Inflammatory macrophage treated with lipopolysaccharide for 1 hour (primary cell): ENCODE results near the gene NMRK1.

Experiments used
- DNase-seq, 2 donors: peaks; one replicate each; pipeline ENCODE4 v3.0.0-alpha.2; 2020 to 2022

The NMRK1 gene

GRCh38 chr9:75054368-75055001 is 33.5 kb downstream of the NMRK1 start:
- DNase-seq = peak in 1 of 2 donors; percentile 2

GRCh38 chr9:75053869-75054268 is 34.1 kb downstream of the NMRK1 start:
- no peak for DNase-seq

GRCh38 chr9:75051285-75051684 is 36.7 kb downstream of the NMRK1 start:
- DNase-seq = no peak

GRCh38 chr9:75047506-75047905 is 40.4 kb downstream of the NMRK1 start:
- DNase-seq = no peak

GRCh38 chr9:75046725-75047345 is 41.1 kb downstream of the NMRK1 start:
- DNase-seq = no peak

- no peak for DNase-seq
Measured at GRCh38 chr9:75041041-75041440, 46.9 kb downstream of the NMRK1 start.

GRCh38 chr9:75039801-75040200 is 48.2 kb downstream of the NMRK1 start:
- no peak for DNase-seq

GRCh38 chr9:75039009-75039408 is 48.9 kb downstream of the NMRK1 start:
- DNase-seq = no peak

- DNase-seq = no peak
Measured at GRCh38 chr9:75036793-75037192, 51.2 kb downstream of the NMRK1 start.

- DNase-seq = no peak
Measured at GRCh38 chr9:75033791-75034473, 54.0 kb downstream of the NMRK1 start.

- peak; percentile 36 to 44 for DNase-seq
Measured at GRCh38 chr9:75027187-75028107, 60.5 kb downstream of the NMRK1 start.

- no peak for DNase-seq
Measured at GRCh38 chr9:75023846-75024245, 64.1 kb downstream of the NMRK1 start.

- DNase-seq = no peak
Measured at GRCh38 chr9:75019654-75020053, 68.3 kb downstream of the NMRK1 start.

- no peak for DNase-seq
Measured at GRCh38 chr9:75019022-75019421, 68.9 kb downstream of the NMRK1 start.

GRCh38 chr9:75017378-75017777 is 70.6 kb downstream of the NMRK1 start:
- DNase-seq = no peak

GRCh38 chr9:75013735-75014134 is 74.2 kb downstream of the NMRK1 start:
- DNase-seq = no peak
